GM12878 (cell line): ENCODE data around the gene ACTR5. TPM values are rescaled to one million over a fixed set of nuclear protein-coding genes. Genes with fewer than 3 reads are reported as not detected.

Experiments used
- ATAC-seq: fragments of 200-7000 bp; cut with Tn5 transposase; 3 replicates; pipeline ENCODE4 v1.9.1; 2020; ENCODE audit warnings: mild to moderate bottlenecking, moderate library complexity
- BruUV-seq: library from RNA; stranded (reverse); fragments of 400-500 nt; replicated peaks from 2 replicates; lab custom pipeline; 2021; lab: Mats Ljungman, UMichigan
- CTCF ChIA-PET: fragments of 300-600 bp; sonication (Branson Sonifier 250); formaldehyde crosslinking; extraction: SDS; loops from one replicate; lab custom pipeline; 2021; ENCODE audit warnings: inconsistent platforms; lab: Yijun Ruan, JAX
- POLR2A ChIA-PET: fragments of 350-600 bp; formaldehyde crosslinking; extraction: SDS; loops from one replicate; lab custom pipeline; 2021; ENCODE audit warnings: inconsistent platforms; lab: Charles Lee
- RAD21 ChIA-PET: fragments of 300-600 bp; sonication (Branson Sonifier 250); formaldehyde crosslinking; loops from one replicate; lab custom pipeline; 2023; ENCODE audit warnings: antibody characterized with exemption; ENCODE audit not compliant: unreplicated experiment; lab: Charles Lee
- SMC1A ChIA-PET: fragments of 300-600 bp; sonication (Branson Sonifier 250); formaldehyde crosslinking; loops from one replicate; lab custom pipeline; 2023; ENCODE audit not compliant: unreplicated experiment, uncharacterized antibody; lab: Charles Lee
- DNase-seq: peaks from one replicate; pipeline ENCODE4 v3.0.0-alpha.2; 2011; ENCODE audit warnings: low read depth, low spot score
- FAIRE-seq: peaks from 3 replicates; lab custom pipeline; 2011; peaks lifted over from hg19 to GRCh38; lab: Jason Lieb, UNC
- H2AFZ ChIP-seq: 2 replicates; pipeline ENCODE4 v1.6.0; 2011; ENCODE audit warnings: low read depth, low read length, control low read depth; ENCODE audit not compliant: control insufficient read depth
- H3K27ac ChIP-seq: 2 replicates; pipeline ENCODE4 v1.5.1; 2011; ENCODE audit warnings: control low read depth; ENCODE audit not compliant: control insufficient read depth, insufficient read depth
- H3K27me3 ChIP-seq, 2 experiments: replicated peaks in 1 of 2; 2 replicates each; pipeline versions ENCODE4 v1.6.0 to v1.6.1; 2011; ENCODE audit warnings: low read length in 1 of 2; ENCODE audit not compliant: control insufficient read depth in 2 of 2, insufficient read depth in 2 of 2
- H3K36me3 ChIP-seq, 2 experiments: 2 replicates each; pipeline ENCODE4 v1.5.1; 2011; ENCODE audit warnings: low read length in 1 of 2; ENCODE audit not compliant: control insufficient read depth in 2 of 2, insufficient read depth in 2 of 2
- H3K4me1 ChIP-seq: 2 replicates; pipeline ENCODE4 v1.6.1; 2011; ENCODE audit warnings: mild to moderate bottlenecking, low read length, moderate library complexity, mixed read lengths; ENCODE audit not compliant: control insufficient read depth, insufficient read depth
- H3K4me2 ChIP-seq: 2 replicates; pipeline ENCODE4 v1.6.0; 2011; ENCODE audit warnings: control low read depth; ENCODE audit not compliant: control insufficient read depth, insufficient read depth
- H3K4me3 ChIP-seq: fragments of 200-600 bp; sonication (generic); 2 replicates; pipeline ENCODE4 v1.5.1; 2016
- H3K79me2 ChIP-seq: 2 replicates; pipeline ENCODE4 v1.6.0; 2011; ENCODE audit warnings: low read length; ENCODE audit not compliant: control insufficient read depth, insufficient read depth
- H3K9ac ChIP-seq: 2 replicates; pipeline ENCODE4 v1.8.0; 2011; ENCODE audit warnings: low read length, control low read depth, mixed read lengths; ENCODE audit not compliant: control insufficient read depth, insufficient read depth
- H3K9me3 ChIP-seq: replicated peaks from 3 replicates; pipeline ENCODE4 v1.5.1; 2011; ENCODE audit warnings: mild to moderate bottlenecking, low read length; ENCODE audit not compliant: control insufficient read depth, insufficient read depth
- H4K20me1 ChIP-seq: 2 replicates; pipeline ENCODE4 v1.6.0; 2011; ENCODE audit not compliant: control insufficient read depth, insufficient read depth
- BMI1 ChIP-seq: fragments of 450-650 bp; IDR thresholded peaks from 2 replicates; pipeline ENCODE4 v1.6.1; 2016; ENCODE audit warnings: mild to moderate bottlenecking, moderate library complexity, borderline replicate concordance
- CBX3 ChIP-seq: fragments of 200-600 bp; sonication (generic); IDR thresholded peaks from 2 replicates; pipeline ENCODE4 v1.6.1; 2016; ENCODE audit warnings: low read depth, borderline replicate concordance
- CHD2 ChIP-seq: IDR thresholded peaks from 2 replicates; pipeline ENCODE4 v1.6.1; 2011; ENCODE audit warnings: low read depth, low read length, improper control_type of control experiment, borderline replicate concordance
- CREM ChIP-seq: IDR thresholded peaks from 2 replicates; pipeline ENCODE4 v1.6.1; 2014; ENCODE audit warnings: antibody characterized with exemption, low read depth
- GATAD2B ChIP-seq: fragments of 450-650 bp; conservative IDR thresholded peaks from 2 replicates; pipeline ENCODE4 v1.6.1; 2017; ENCODE audit warnings: low read depth, mild to moderate bottlenecking, moderate library complexity
- IRF4 ChIP-seq: IDR thresholded peaks from 2 replicates; pipeline ENCODE4 v1.6.1; 2011; ENCODE audit warnings: low read depth, low read length
- NFYB ChIP-seq: IDR thresholded peaks from 2 replicates; pipeline ENCODE4 v1.6.1; 2011; ENCODE audit warnings: low read depth, mild to moderate bottlenecking, low read length, improper control_type of control experiment, moderate library complexity; ENCODE audit not compliant: insufficient read depth
- RCOR1 ChIP-seq: conservative IDR thresholded peaks from 2 replicates; pipeline ENCODE4 v1.6.1; 2012; ENCODE audit warnings: low read depth, low read length, improper control_type of control experiment
- RELA ChIP-seq: fragments of 450-650 bp; IDR thresholded peaks from 2 replicates; pipeline ENCODE4 v1.8.0; 2014; ENCODE audit warnings: borderline replicate concordance; ENCODE audit not compliant: partially characterized antibody
- RUNX3 ChIP-seq: IDR thresholded peaks from 2 replicates; pipeline ENCODE4 v1.6.1; 2012; ENCODE audit warnings: low read length, inconsistent platforms
- SKIL ChIP-seq: fragments of 450-650 bp; IDR thresholded peaks from 2 replicates; pipeline ENCODE4 v1.6.1; 2017; ENCODE audit warnings: mild to moderate bottlenecking, low read depth, inconsistent platforms; ENCODE audit not compliant: poor library complexity, severe bottlenecking
- TARDBP ChIP-seq: IDR thresholded peaks from 2 replicates; pipeline ENCODE4 v1.6.1; 2016; ENCODE audit warnings: borderline replicate concordance
- WGBS: methylation state at CpG from one replicate; pipeline ENCODE4 v1.1.6; 2016; ENCODE audit warnings: low lambda C conversion rate; ENCODE audit not compliant: insufficient replicate concordance, insufficient coverage; ENCODE audit errors: missing lambda C conversion rate; 5-methylcytosine and 5-hydroxymethylcytosine counted together
- in situ Hi-C: fragments of 300-500 bp; cut with MboI; formaldehyde crosslinking; loops from 9 replicates; pipeline ENCODE4 v1.14.3; 2018; ENCODE audit warnings: mixed read lengths
- intact Hi-C: fragments of 100-400 bp; cut with micrococcal nuclease; formaldehyde crosslinking; loops from one replicate; pipeline ENCODE4 v1.14.2; 2022; ENCODE audit not compliant: unreplicated experiment
- polyA plus RNA-seq, 11 experiments: library from polyadenylated mRNA; depleted of rRNA in 4 of 11; unstranded in 6 of 11; stranded (reverse) in 5 of 11; fragments of >200 nt; fragmentation: Nextera tagmentation in 4 of 11; fragmentation: Illumina TruSeq in 1 of 11; extraction: Ambion mirVana in 4 of 11; extraction: Trizol in 1 of 11; gene quantifications; 1 replicate in 1 of 11; 2 replicates in 10 of 11; pipeline versions ENCODE4 v1.2.1 to v1.2.3, GENCODE V29; 2011 to 2016; ENCODE audit warnings: inconsistent platforms in 2 of 11, missing spikeins in 2 of 11, low read depth in 1 of 11
- total RNA-seq, 4 experiments: library from RNA; depleted of rRNA in 3 of 4; stranded (reverse); fragments of >200 nt in 3 of 4; fragmentation: Illumina TruSeq in 1 of 4; extraction: Trizol in 1 of 4; gene quantifications; 2 replicates each; pipeline versions ENCODE4 v1.2.1 to v1.2.3, GENCODE V29; 2013 to 2021

ACTR5 gene
- total and polyA plus RNA-seq, 10 of the 15 experiments (the other 5 are each of a cell fraction or from before 2014, with no cell fraction given), result 0.52 to 14.7 (median 8.8) TPM

GRCh38 chr20:38700926-38701325 lies 47.3 kb upstream of the ACTR5 start:
- Histone ChIP-seq H3K4me1 (no peaks in the 10 kb centered on the region), H3K4me2 (no peak overlapping the region), H3K9me3 (no peaks in the 10 kb centered on the region), H3K36me3 (no peaks in the 10 kb centered on the region), H3K27ac (no peak overlapping the region), H3K9ac (no peak overlapping the region), H3K4me3 (no peak overlapping the region), H4K20me1 (no peaks in the 10 kb centered on the region), H3K27me3 (peaks cover 2 to 7% of the 10 kb centered on the region in 2 experiments; a peak in 3 of 4 replicates), H2AFZ (no peak overlapping the region), H3K79me2 (no peaks in the 10 kb centered on the region)
- TF ChIP-seq IRF4 (no peak), TARDBP (no peak), CREM (no peak), GATAD2B (no peak), NFYB (no peak), RCOR1 (no peak), BMI1 (no peak)
- intact Hi-C loops, result no loop called here
- ChIA-PET SMC1A (no interaction called here), POLR2A (no interaction called here), RAD21 (no interaction called here), CTCF (no interaction called here)
- no peak for FAIRE-seq
- DNase-seq, result no peak
- in situ Hi-C loops, result no loop called here
- WGBS, result 52% methylated on average over 3 of the region's 3 CpGs
- no peak for ATAC-seq
- BruUV-seq, result no TSS peak

- DNase-seq (no peak), ATAC-seq (no peak), FAIRE-seq (no peak)
- Histone ChIP-seq H3K4me1 (no peaks in the 10 kb centered on the region), H3K27me3 (peaks cover 7 to 9% of the 10 kb centered on the region in 2 experiments; a peak in 3 of 4 replicates), H3K9me3 (no peaks in the 10 kb centered on the region), H3K27ac (no peak overlapping the region), H3K4me2 (no peak overlapping the region), H3K79me2 (no peaks in the 10 kb centered on the region), H3K4me3 (no peak overlapping the region), H4K20me1 (no peaks in the 10 kb centered on the region), H2AFZ (no peak overlapping the region), H3K9ac (no peak overlapping the region), H3K36me3 (no peaks in the 10 kb centered on the region)
- RAD21 ChIA-PET, result no interaction called here
- SMC1A ChIA-PET, result no interaction called here
- POLR2A ChIA-PET, result no interaction called here
- TF ChIP-seq RELA (no peak), CBX3 (no peak), RUNX3 (no peak), SKIL (no peak), CHD2 (no peak), NFYB (no peak)
- WGBS, result 5% methylated on average over 3 of the region's 3 CpGs
- no TSS peak for BruUV-seq
- CTCF ChIA-PET, result interaction anchor here (1.0 kb wide), 1 partner anchor 47 kb away, joined by 3 read pairs; no protein-coding TSS in a partner anchor
- in situ Hi-C loops, result no loop called here
- intact Hi-C loops, result no loop called here
Measured at GRCh38 chr20:38703526-38703925, 44.7 kb upstream of the ACTR5 start.
